ENCODE data around the gene SH3RF3.
"Not testable (repeated sequence)": the region's sequence is repeated elsewhere in the genome, so short reads cannot be mapped to it uniquely, and the experiment has no call there.

The SH3RF3 gene

GRCh38 chr2:109118321-109118720, 10.7 kb upstream of the SH3RF3 start:
- no peak overlapping the region for H3K27ac ChIP-seq
- no peak for TF ChIP-seq CTCF (conservative IDR thresholded peaks at IDR 0.05)

- H3K27ac ChIP-seq = no peak overlapping the region
- TF ChIP-seq CTCF (conservative IDR thresholded peaks at IDR 0.05) = no peak
Measured at GRCh38 chr2:109120166-109120565, 8.8 kb upstream of the SH3RF3 start.

DNA sequence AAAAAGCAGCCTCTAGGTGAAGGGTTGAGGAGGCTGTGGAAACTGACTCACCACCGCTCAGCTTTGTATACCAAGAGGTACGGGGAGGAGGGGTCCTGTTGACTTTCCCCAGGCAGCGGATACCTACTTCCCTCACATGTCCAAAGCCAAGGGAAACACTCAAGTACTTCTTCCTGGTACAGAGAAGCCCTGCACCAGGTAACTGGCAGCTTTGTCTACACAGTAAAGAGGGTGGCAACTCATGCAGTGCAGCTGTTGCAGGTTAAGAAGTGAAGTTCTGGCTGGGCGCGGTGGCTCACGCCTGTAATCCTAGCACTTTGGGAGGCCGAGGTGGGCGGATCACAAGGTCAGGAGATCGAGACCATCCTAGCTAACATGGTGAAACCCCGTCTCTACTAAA, 8.3 kb upstream of the SH3RF3 start:
- not testable (repeated sequence) for H3K27ac ChIP-seq

DNA sequence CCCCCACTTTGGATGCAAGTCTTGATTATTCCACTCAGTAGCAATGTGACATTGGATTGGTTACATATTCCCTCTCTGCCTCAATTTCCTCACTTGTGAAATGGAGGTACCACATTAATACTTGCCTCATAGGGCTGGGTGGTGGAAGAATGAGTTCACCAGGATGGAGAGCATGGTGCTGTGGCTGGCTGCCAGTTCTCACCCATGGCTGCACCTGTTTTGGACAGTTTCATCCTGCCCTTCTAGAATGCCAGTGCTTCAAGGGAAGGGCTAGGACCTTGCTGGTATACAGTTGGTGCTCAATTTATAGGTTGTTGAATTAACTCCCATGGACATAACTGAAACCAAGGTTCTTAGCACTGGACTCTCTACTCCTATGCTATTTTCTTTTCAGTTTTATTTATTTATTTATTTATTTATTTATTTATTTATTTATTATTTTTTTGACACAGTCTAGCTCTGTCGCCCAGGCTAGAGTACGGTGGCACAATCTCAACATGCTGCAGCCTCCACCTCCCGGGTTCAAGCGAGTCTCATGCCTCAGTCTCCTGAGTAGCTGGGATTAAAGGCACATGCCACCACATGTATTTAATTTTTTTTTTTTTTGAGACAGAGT, 5.3 kb upstream of the SH3RF3 start:
- no peak for TF ChIP-seq CTCF (conservative IDR thresholded peaks at IDR 0.05)
- H3K27ac ChIP-seq = no peak overlapping the region

GRCh38 chr2:109124982-109125592, 3.9 kb upstream of the SH3RF3 start:
- no peak for TF ChIP-seq CTCF (conservative IDR thresholded peaks at IDR 0.05)
- no peak overlapping the region for H3K27ac ChIP-seq

DNA sequence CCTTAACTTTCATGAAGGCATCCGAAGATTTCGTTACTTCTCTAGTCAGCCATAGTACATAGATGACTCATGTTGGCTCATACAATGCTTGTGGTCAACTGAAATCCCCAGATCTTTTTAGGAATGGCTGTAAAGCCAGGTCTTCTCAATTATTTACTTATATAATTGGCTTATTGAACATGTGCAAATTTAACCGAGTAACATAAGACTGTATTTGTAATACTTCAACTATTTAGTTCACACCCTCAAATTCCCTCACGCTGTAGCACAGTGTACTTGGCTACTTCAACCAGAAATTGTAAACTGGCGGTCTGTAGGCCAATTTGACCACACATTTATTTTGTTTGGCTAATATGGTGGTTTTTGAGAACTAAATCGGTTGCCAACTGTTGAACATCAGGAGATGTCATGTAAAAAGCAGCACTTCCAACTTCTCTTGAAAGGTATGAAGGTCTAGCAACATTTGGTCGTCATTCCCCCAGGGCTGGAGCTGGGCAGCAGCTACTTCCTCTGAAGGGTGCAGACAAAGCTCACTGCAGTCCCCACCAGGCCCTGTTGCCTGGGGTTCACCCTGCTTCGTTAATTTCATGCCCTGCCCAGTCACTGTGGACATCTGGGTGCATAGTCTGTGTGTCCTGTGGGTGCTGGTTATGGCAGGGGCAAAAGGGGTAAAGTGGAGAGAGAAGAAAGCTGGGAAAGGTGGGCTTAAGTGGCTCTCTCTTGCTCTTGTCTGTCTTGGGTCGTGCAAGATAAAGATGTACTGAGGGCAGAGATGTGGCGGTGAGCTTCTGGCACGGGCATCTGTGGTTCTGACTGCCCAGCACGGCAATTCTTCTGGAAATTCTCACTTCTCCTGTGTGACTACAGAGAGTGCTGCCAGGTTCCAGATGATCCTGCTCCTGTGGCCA, 3.2 kb upstream of the SH3RF3 start:
- no peak for TF ChIP-seq CTCF (conservative IDR thresholded peaks at IDR 0.05)
- H3K27ac ChIP-seq = no peak overlapping the region

DNA sequence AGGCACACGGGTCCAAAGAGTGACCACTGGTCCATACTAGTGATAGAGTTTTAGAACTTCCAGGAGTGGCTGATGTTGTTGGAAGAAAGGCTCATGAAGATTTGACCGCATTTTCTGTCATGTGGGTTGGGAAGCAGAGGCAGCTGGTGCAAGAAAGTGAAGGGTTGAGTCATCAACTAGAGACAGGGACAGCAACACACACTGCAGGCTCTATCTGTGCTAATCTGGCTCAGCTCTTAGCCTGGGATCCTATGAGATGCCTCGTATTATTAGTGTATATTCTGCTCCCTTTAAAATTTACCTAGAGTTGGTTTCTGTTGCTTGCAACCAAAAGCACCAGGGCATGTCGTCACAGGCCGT, 2.5 kb upstream of the SH3RF3 start:
- no peak for TF ChIP-seq CTCF (conservative IDR thresholded peaks at IDR 0.05)
- no peak overlapping the region for H3K27ac ChIP-seq
